HG03175 (cell line): ENCODE measurements around the gene AMH.
"Not testable (repeated sequence)": the region's sequence is repeated elsewhere in the genome, so short reads cannot be mapped to it uniquely, and the experiment has no call there.

Source experiments
- ATAC-seq: cut with Tn5 transposase; IDR thresholded peaks from one replicate; pipeline ENCODE4 v1.9.1; 2021; ENCODE audit warnings: mild to moderate bottlenecking, moderate library complexity; ENCODE audit not compliant: unreplicated experiment

The AMH gene

GRCh38 chr19:2249010-2249866 lies at the start of gene AMH:
AMH (plus strand) TSS chr19:2249323; CDS start chr19:2249333, 10 bp downstream.
- ATAC-seq, result no peak

GRCh38 chr19:2199861-2200623 lies 49.1 kb upstream of the AMH start:
- ATAC-seq, result no peak

- not testable (repeated sequence) for ATAC-seq
These were observed 48.4 kb upstream of the AMH start for GRCh38 chr19:2200624-2201294.

GRCh38 chr19:2201473-2202148 lies 47.5 kb upstream of the AMH start:
- no peak for ATAC-seq

- ATAC-seq, result no peak
These were observed 46.8 kb upstream of the AMH start for GRCh38 chr19:2202366-2202765.

- no peak for ATAC-seq
These were observed 42.1 kb upstream of the AMH start for GRCh38 chr19:2207008-2207407.

GRCh38 chr19:2207991-2208860 lies 40.9 kb upstream of the AMH start:
- ATAC-seq, result no peak

- no peak for ATAC-seq
These were observed 40.1 kb upstream of the AMH start for GRCh38 chr19:2208975-2209374.

- no peak for ATAC-seq
These were observed 39.7 kb upstream of the AMH start for GRCh38 chr19:2209408-2209807.

GRCh38 chr19:2210206-2210605 lies 38.9 kb upstream of the AMH start:
- ATAC-seq, result no peak

- ATAC-seq, result no peak
These were observed 38.0 kb upstream of the AMH start for GRCh38 chr19:2210987-2211740.

GRCh38 chr19:2212861-2213711 lies 36.0 kb upstream of the AMH start:
- no peak for ATAC-seq

GRCh38 chr19:2213799-2214198 lies 35.3 kb upstream of the AMH start:
- no peak for ATAC-seq

GRCh38 chr19:2214251-2214650 lies 34.9 kb upstream of the AMH start:
- ATAC-seq, result no peak

- no peak for ATAC-seq
These were observed 33.8 kb upstream of the AMH start for GRCh38 chr19:2215281-2215751.

- no peak for ATAC-seq
These were observed 32.5 kb upstream of the AMH start for GRCh38 chr19:2216361-2217225.

- no peak for ATAC-seq
These were observed 31.5 kb upstream of the AMH start for GRCh38 chr19:2217591-2217990.
